HepG2 (cell line): Measurements from ENCODE around the gene SH3D19. TPM values are rescaled to one million over a fixed set of nuclear protein-coding genes. Genes with fewer than 3 reads are reported as not detected.
A peak's percentile ranks its signal among the peaks of the same experiment; 100 is the strongest.

Source experiments
- ATAC-seq: fragments of 200-7000 bp; cut with Tn5 transposase; 3 replicates; pipeline ENCODE4 v1.9.1; 2020; ENCODE audit warnings: mild to moderate bottlenecking, moderate library complexity
- BruUV-seq: library from RNA; stranded (reverse); fragments of 400-500 nt; replicated peaks from 2 replicates; lab custom pipeline; 2021; lab: Mats Ljungman, UMichigan
- CTCF ChIA-PET: fragments of 300-600 bp; formaldehyde crosslinking; extraction: SDS; loops from one replicate; lab custom pipeline; 2021; ENCODE audit warnings: low total read pairs, inconsistent platforms, low intra/inter-chr PET ratio; lab: Yijun Ruan, JAX
- POLR2A ChIA-PET: fragments of 350-600 bp; sonication (Branson Sonifier 250); formaldehyde crosslinking; loops from one replicate; lab custom pipeline; 2020; ENCODE audit warnings: antibody characterized with exemption, inconsistent platforms; lab: Yijun Ruan, JAX
- DNase-seq: peaks from one replicate; pipeline ENCODE4 v3.0.0-alpha.2; 2015; ENCODE audit warnings: low spot score
- FAIRE-seq: peaks from 3 replicates; lab custom pipeline; 2011; peaks lifted over from hg19 to GRCh38; lab: Jason Lieb, UNC
- H2AFZ ChIP-seq: one replicate; pipeline ENCODE4 v1.6.1; 2011; ENCODE audit warnings: low read length, inconsistent platforms
- H3K27ac ChIP-seq: fragments of 300-600 bp; 3 replicates; pipeline ENCODE4 v1.8.0; 2011; ENCODE audit warnings: mixed run types, mild to moderate bottlenecking, mixed read lengths, low read length, inconsistent platforms; ENCODE audit not compliant: insufficient read depth; ENCODE audit errors: extremely low read length
- H3K27me3 ChIP-seq, 2 experiments: fragments of 200-600 bp in 1 of 2; 2 replicates in 1 of 2; 3 replicates in 1 of 2; pipeline versions ENCODE4 v1.6.0 to v1.8.0; 2011; ENCODE audit warnings: low read length in 2 of 2, mild to moderate bottlenecking in 2 of 2, moderate library complexity in 2 of 2, inconsistent platforms in 1 of 2; ENCODE audit not compliant: insufficient read depth in 2 of 2, control insufficient read depth in 1 of 2
- H3K36me3 ChIP-seq, 2 experiments: fragments of 200-600 bp in 1 of 2; replicated peaks in 1 of 2; 2 replicates in 1 of 2; 3 replicates in 1 of 2; pipeline versions ENCODE4 v1.5.1 to v1.8.0; 2011; ENCODE audit warnings: low read length in 2 of 2, inconsistent platforms in 1 of 2; ENCODE audit not compliant: insufficient read depth in 2 of 2, control insufficient read depth in 1 of 2
- H3K4me1 ChIP-seq: 2 replicates; pipeline ENCODE4 v1.5.1; 2012; ENCODE audit warnings: low read length, inconsistent platforms; ENCODE audit not compliant: insufficient read depth
- H3K4me2 ChIP-seq: 2 replicates; pipeline ENCODE4 v1.6.0; 2011; ENCODE audit warnings: low read depth, low read length, inconsistent platforms
- H3K4me3 ChIP-seq, 3 experiments: fragments of 200-600 bp in 1 of 3; sonication (generic), shearing (Covaris generic) in 1 of 3; replicated peaks in 1 of 3; 2 replicates each; pipeline ENCODE4 v1.5.1; 2011 to 2016; ENCODE audit warnings: low read length in 3 of 3, inconsistent platforms in 2 of 3, low read depth in 2 of 3, mild to moderate bottlenecking in 2 of 3, control low read depth in 1 of 3, mixed read lengths in 1 of 3; ENCODE audit not compliant: insufficient read depth in 1 of 3
- H3K79me2 ChIP-seq: one replicate; pipeline ENCODE4 v1.6.1; 2011; ENCODE audit warnings: low read length, inconsistent platforms; ENCODE audit not compliant: insufficient read depth
- H3K9ac ChIP-seq: 2 replicates; pipeline ENCODE4 v1.6.0; 2011; ENCODE audit warnings: mild to moderate bottlenecking, low read depth, low read length, inconsistent platforms; ENCODE audit not compliant: insufficient read depth
- H3K9me3 ChIP-seq: 2 replicates; pipeline ENCODE4 v1.5.1; 2012; ENCODE audit warnings: mild to moderate bottlenecking, low read length
- H4K20me1 ChIP-seq: 2 replicates; pipeline ENCODE4 v1.6.0; 2011; ENCODE audit warnings: inconsistent platforms, mild to moderate bottlenecking, low read length, moderate library complexity; ENCODE audit not compliant: insufficient read depth
- JUN ChIP-seq: sonication (generic); formaldehyde crosslinking; IDR thresholded peaks from 2 replicates; pipeline ENCODE4 v1.4.0; 2020; ENCODE audit warnings: mild to moderate bottlenecking, missing genetic modification reagents
- POLR2AphosphoS5 ChIP-seq: IDR thresholded peaks from 2 replicates; pipeline ENCODE4 v1.6.1; 2012; ENCODE audit warnings: low read depth, low read length
- RBFOX2 ChIP-seq: fragments of 200-400 bp; formaldehyde crosslinking; IDR thresholded peaks from 2 replicates; pipeline ENCODE4 v1.6.1; 2017; ENCODE audit warnings: low read depth, mild to moderate bottlenecking, low read length
- RBM22 ChIP-seq: fragments of 200-400 bp; formaldehyde crosslinking; optimal IDR thresholded peaks from 2 replicates; pipeline ENCODE3; 2017; ENCODE audit warnings: mild to moderate bottlenecking, low read length, moderate library complexity
- TBX3 ChIP-seq: fragments of 450-650 bp; IDR thresholded peaks from 2 replicates; pipeline ENCODE4 v1.6.1; 2017; ENCODE audit warnings: antibody characterized with exemption, mild to moderate bottlenecking, inconsistent platforms, borderline replicate concordance
- TERF1 ChIP-seq: sonication (generic); formaldehyde crosslinking; IDR thresholded peaks from 2 replicates; pipeline ENCODE4 v1.8.0; 2022; ENCODE audit warnings: mild to moderate bottlenecking, missing genetic modification reagents, moderate library complexity
- ZNF878 ChIP-seq: sonication (generic); formaldehyde crosslinking; IDR thresholded peaks from 2 replicates; pipeline ENCODE4 v1.8.1; 2023; ENCODE audit warnings: mild to moderate bottlenecking, missing genetic modification reagents, moderate library complexity
- WGBS: methylation state at CpG from one replicate; pipeline ENCODE4 v1.1.6; 2017; ENCODE audit warnings: low lambda C conversion rate; 5-methylcytosine and 5-hydroxymethylcytosine counted together
- in situ Hi-C: cut with HindIII; loops from 2 replicates; pipeline ENCODE4 v1.10.0; 2017; ENCODE audit warnings: low pct_unique_long_range_greater_than_20kb; ENCODE audit not compliant: extremely low pct_ligation_motif_present
- intact Hi-C: fragments of 100-400 bp; cut with micrococcal nuclease; formaldehyde crosslinking; loops from one replicate; pipeline ENCODE4 v1.10.0; 2022; ENCODE audit not compliant: unreplicated experiment
- polyA plus RNA-seq, 8 experiments: library from polyadenylated mRNA; depleted of rRNA in 3 of 8; stranded (reverse) in 7 of 8; unstranded in 1 of 8; fragments of >200 nt; fragmentation: Illumina TruSeq in 4 of 8; extraction: Trizol in 4 of 8; gene quantifications; 2 replicates each; pipeline versions ENCODE4 v1.2.1 to v1.2.3, GENCODE V29; 2011 to 2016; ENCODE audit warnings: low read depth in 4 of 8, missing spikeins in 1 of 8, mixed read lengths in 1 of 8; ENCODE audit not compliant: insufficient read depth in 1 of 8
- total RNA-seq, 5 experiments: library from RNA; depleted of rRNA; stranded (reverse); fragments of >200 nt; fragmentation: Illumina TruSeq; extraction: Trizol; gene quantifications; 2 replicates each; pipeline ENCODE4 v1.2.3, GENCODE V29; 2016; ENCODE audit warnings: low read depth in 1 of 5

Gene SH3D19
- total and polyA plus RNA-seq, 2 of the 13 experiments (the other 11 are each of a cell fraction or from before 2014, with no cell fraction given) = 31.2 to 38.0 TPM

GRCh38 chr4:151103758-151104157, 221.6 kb downstream of the SH3D19 start:
- no peak overlapping the region for H2AFZ ChIP-seq
- DNase-seq (no peak), FAIRE-seq (no peak), ATAC-seq (no peak)
- no peak overlapping the region for H3K9ac ChIP-seq
- no peaks in the 10 kb centered on the region for H3K9me3 ChIP-seq
- intact Hi-C loops = no loop called here
- H4K20me1 ChIP-seq = peaks cover 44% of the 10 kb centered on the region
- BruUV-seq = no TSS peak
- H3K36me3 ChIP-seq = peaks cover 4 to 38% of the 10 kb centered on the region in 2 experiments; a peak in 4 of 5 replicates
- TF ChIP-seq POLR2AphosphoS5 (peak; percentile 52), RBFOX2 (peak; percentile 57; the same call in 1 of the 2 replicates), TERF1 (CRISPR knock-in tag) (no peak), RBM22 (peak; percentile 30)
- in situ Hi-C loops = loop anchor here (25.0 kb wide), 1 partner anchor 259 kb away; no protein-coding TSS in a partner anchor
- peaks cover 33% of the 10 kb centered on the region for H3K79me2 ChIP-seq
- H3K27ac ChIP-seq = no peak overlapping the region
- no peak overlapping the region for H3K4me2 ChIP-seq
- no peak overlapping the region for H3K4me3 ChIP-seq
- ChIA-PET POLR2A (no interaction called here), CTCF (no interaction called here)
- no peaks in the 10 kb centered on the region; a peak in 1 of 5 replicates for H3K27me3 ChIP-seq
- peaks cover 18% of the 10 kb centered on the region for H3K4me1 ChIP-seq
- 97% methylated on average over 2 of the region's 2 CpGs for WGBS

GRCh38 chr4:151100531-151100930, 224.9 kb downstream of the SH3D19 start:
- no peak for FAIRE-seq
- DNase-seq = no peak
- peak overlapping the region; percentile 90 to 96 (median 94) for H3K4me3 ChIP-seq
- POLR2A ChIA-PET = interaction anchor here (1.3 to 2.0 kb wide), 3 partner anchors 13 to 87 kb away, joined by 3 to 4 read pairs (median 4); no protein-coding TSS in a partner anchor
- H3K4me2 ChIP-seq = peak overlapping the region; percentile 86
- no peaks in the 10 kb centered on the region for H3K9me3 ChIP-seq
- no peak overlapping the region for H2AFZ ChIP-seq
- intact Hi-C loops (no loop called here), in situ Hi-C loops (loop anchor here (25.0 kb wide), 1 partner anchor 262 kb away; no protein-coding TSS in a partner anchor)
- ATAC-seq = no peak
- peaks cover 29% of the 10 kb centered on the region for H3K4me1 ChIP-seq
- H3K9ac ChIP-seq = peak overlapping the region; percentile 100
- no TSS peak for BruUV-seq
- CTCF ChIA-PET = no interaction called here
- no peaks in the 10 kb centered on the region; a peak in 1 of 5 replicates for H3K27me3 ChIP-seq
- peak overlapping the region; percentile 86 for H3K27ac ChIP-seq
- peaks cover 44% of the 10 kb centered on the region for H4K20me1 ChIP-seq
- TF ChIP-seq TBX3 (no peak), JUN (CRISPR knock-in tag) (no peak), ZNF878 (CRISPR knock-in tag) (0 out of 2 replicates have a peak, but pooled peaks have one; percentile 21)
- peaks cover 4 to 35% of the 10 kb centered on the region in 2 experiments; a peak in 4 of 5 replicates for H3K36me3 ChIP-seq
- WGBS = 2% methylated on average over 3 of the region's 3 CpGs
- H3K79me2 ChIP-seq = peaks cover 33% of the 10 kb centered on the region
